Tibial artery (tissue), 4 donors: ENCODE data around the gene RAB44.
"Not testable (repeated sequence)": the region's sequence is repeated elsewhere in the genome, so short reads cannot be mapped to it uniquely, and the experiment has no call there.

Experiments
- DNase-seq, 2 donors: peaks; one replicate each; pipeline ENCODE4 v3.0.0-alpha.2; 2019
- H3K27ac ChIP-seq, 2 donors: fragments of 200-600 bp; sonication (generic) in 1 of 2; 1 replicate in 1 of 2; 2 replicates in 1 of 2; pipeline ENCODE4 v1.5.1; 2018 to 2019; ENCODE audit warnings: mild to moderate bottlenecking in 1 of 2
- H3K27me3 ChIP-seq, 2 donors: fragments of 200-600 bp; sonication (generic) in 1 of 2; one replicate each; pipeline versions ENCODE4 v1.5.1 to v1.6.0; 2016 to 2019
- H3K36me3 ChIP-seq, 3 donors: fragments of 200-600 bp; sonication (generic) in 2 of 3; one replicate each; pipeline ENCODE4 v1.5.1; 2016 to 2019; ENCODE audit warnings: mild to moderate bottlenecking in 2 of 3
- H3K4me1 ChIP-seq, 4 donors: fragments of 200-600 bp; sonication (generic) in 2 of 4; 1 replicate in 3 of 4; 2 replicates in 1 of 4; pipeline ENCODE4 v1.5.1; 2016 to 2019
- H3K4me3 ChIP-seq, 2 donors: fragments of 200-600 bp; sonication (generic) in 1 of 2; 1 replicate in 1 of 2; 2 replicates in 1 of 2; pipeline ENCODE4 v1.5.1; 2018 to 2019; ENCODE audit warnings: mild to moderate bottlenecking in 2 of 2
- H3K9me3 ChIP-seq, 3 donors: fragments of 200-600 bp; sonication (generic) in 1 of 3; one replicate each; pipeline ENCODE4 v1.5.1; 2016 to 2019
- CTCF ChIP-seq, 2 experiments: fragments of 200-600 bp in 1 of 2; fragments of 450-650 bp in 1 of 2; IDR thresholded peaks; one replicate each; pipeline ENCODE4 v1.5.1; 2017 to 2019; ENCODE audit warnings: antibody characterized with exemption in 2 of 2, mild to moderate bottlenecking in 1 of 2, moderate library complexity in 1 of 2
- intact Hi-C: fragments of 100-400 bp; cut with DNase I; formaldehyde crosslinking; loops from one replicate; pipeline ENCODE4 v1.15.0; 2023; ENCODE audit warnings: low total_unique reads

RAB44 gene

GRCh38 chr6:36651659-36652379 lies 45.8 kb upstream of the RAB44 start:
- Histone ChIP-seq H3K36me3 (no peaks in the 10 kb centered on the region), H3K27me3 (peaks cover 0 to 18% of the 10 kb centered on the region in 2 donors), H3K4me3 (no peak overlapping the region), H3K9me3 (no peaks in the 10 kb centered on the region), H3K27ac (no peak overlapping the region), H3K4me1 (peaks cover 0 to 5% (median 0%) of the 10 kb centered on the region in 4 donors)
- TF ChIP-seq CTCF (IDR thresholded peaks at IDR 0.05): no peak
- DNase-seq: no peak
- intact Hi-C loops: no loop called here

- H3K4me3 ChIP-seq, H3K4me1 ChIP-seq, intact Hi-C loops, DNase-seq, H3K27ac ChIP-seq, H3K9me3 ChIP-seq, H3K36me3 ChIP-seq: not testable (repeated sequence)
- peaks cover 0 to 18% of the 10 kb centered on the region in 2 donors for H3K27me3 ChIP-seq
Measured at GRCh38 chr6:36654469-36654868, 43.2 kb upstream of the RAB44 start.

GRCh38 chr6:36655085-36655724 lies 42.4 kb upstream of the RAB44 start:
- TF ChIP-seq CTCF (IDR thresholded peaks at IDR 0.05): no peak
- no peak for DNase-seq
- Histone ChIP-seq H3K9me3 (no peaks in the 10 kb centered on the region), H3K4me3 (no peak overlapping the region), H3K27ac (no peak overlapping the region), H3K36me3 (no peaks in the 10 kb centered on the region), H3K27me3 (peaks cover 0 to 18% of the 10 kb centered on the region in 2 donors), H3K4me1 (peaks cover 0 to under 1% (median 0%) of the 10 kb centered on the region in 4 donors)
- intact Hi-C loops: no loop called here

GRCh38 chr6:36656441-36656840 lies 41.2 kb upstream of the RAB44 start:
- intact Hi-C loops: no loop called here
- Histone ChIP-seq H3K36me3 (no peaks in the 10 kb centered on the region), H3K27me3 (peaks cover 0 to 26% of the 10 kb centered on the region in 2 donors), H3K4me3 (no peak overlapping the region), H3K9me3 (no peaks in the 10 kb centered on the region), H3K27ac (no peak overlapping the region), H3K4me1 (peaks cover 0 to 10% (median 4%) of the 10 kb centered on the region in 4 donors)
- no peak for DNase-seq
- TF ChIP-seq CTCF (IDR thresholded peaks at IDR 0.05): no peak

- Histone ChIP-seq H3K4me1 (peaks cover 0 to 10% (median 4%) of the 10 kb centered on the region in 4 donors), H3K27me3 (peaks cover 0 to 30% of the 10 kb centered on the region in 2 donors), H3K4me3 (no peak overlapping the region), H3K36me3 (no peaks in the 10 kb centered on the region), H3K9me3 (no peaks in the 10 kb centered on the region), H3K27ac (no peak overlapping the region)
- intact Hi-C loops: no loop called here
- DNase-seq: no peak
- no peak for TF ChIP-seq CTCF (IDR thresholded peaks at IDR 0.05)
Measured at GRCh38 chr6:36657271-36657670, 40.4 kb upstream of the RAB44 start.

- H3K4me1 ChIP-seq: peaks cover 0 to 13% (median 5%) of the 10 kb centered on the region in 4 donors
- H3K27me3 ChIP-seq: peaks cover 0 to 30% of the 10 kb centered on the region in 2 donors
- no peak for DNase-seq
- no peaks in the 10 kb centered on the region for H3K36me3 ChIP-seq
- TF ChIP-seq CTCF (IDR thresholded peaks at IDR 0.05): no peak
- no peak overlapping the region for H3K27ac ChIP-seq
- intact Hi-C loops: no loop called here
- H3K9me3 ChIP-seq: no peaks in the 10 kb centered on the region
- H3K4me3 ChIP-seq: no peak overlapping the region
Measured at GRCh38 chr6:36657942-36658544, 39.6 kb upstream of the RAB44 start.
